HepG2 (cell line): ENCODE data around the gene REC114. TPM values are rescaled to one million over a fixed set of nuclear protein-coding genes. Genes with fewer than 3 reads are reported as not detected.

Experiments
- ATAC-seq: fragments of 200-7000 bp; cut with Tn5 transposase; 3 replicates; pipeline ENCODE4 v1.9.1; 2020; ENCODE audit warnings: mild to moderate bottlenecking, moderate library complexity
- BruUV-seq: library from RNA; stranded (reverse); fragments of 400-500 nt; replicated peaks from 2 replicates; lab custom pipeline; 2021; lab: Mats Ljungman, UMichigan
- CTCF ChIA-PET: fragments of 300-600 bp; formaldehyde crosslinking; extraction: SDS; loops from one replicate; lab custom pipeline; 2021; ENCODE audit warnings: low total read pairs, inconsistent platforms, low intra/inter-chr PET ratio; lab: Yijun Ruan, JAX
- POLR2A ChIA-PET: fragments of 350-600 bp; sonication (Branson Sonifier 250); formaldehyde crosslinking; loops from one replicate; lab custom pipeline; 2020; ENCODE audit warnings: antibody characterized with exemption, inconsistent platforms; lab: Yijun Ruan, JAX
- DNase-seq: peaks from one replicate; pipeline ENCODE4 v3.0.0-alpha.2; 2015; ENCODE audit warnings: low spot score
- FAIRE-seq: peaks from 3 replicates; lab custom pipeline; 2011; peaks lifted over from hg19 to GRCh38; lab: Jason Lieb, UNC
- H2AFZ ChIP-seq: one replicate; pipeline ENCODE4 v1.6.1; 2011; ENCODE audit warnings: low read length, inconsistent platforms
- H3K27ac ChIP-seq: fragments of 300-600 bp; 3 replicates; pipeline ENCODE4 v1.8.0; 2011; ENCODE audit warnings: mixed run types, mild to moderate bottlenecking, mixed read lengths, low read length, inconsistent platforms; ENCODE audit not compliant: insufficient read depth; ENCODE audit errors: extremely low read length
- H3K27me3 ChIP-seq, 2 experiments: fragments of 200-600 bp in 1 of 2; 2 replicates in 1 of 2; 3 replicates in 1 of 2; pipeline versions ENCODE4 v1.6.0 to v1.8.0; 2011; ENCODE audit warnings: low read length in 2 of 2, mild to moderate bottlenecking in 2 of 2, moderate library complexity in 2 of 2, inconsistent platforms in 1 of 2; ENCODE audit not compliant: insufficient read depth in 2 of 2, control insufficient read depth in 1 of 2
- H3K36me3 ChIP-seq, 2 experiments: fragments of 200-600 bp in 1 of 2; replicated peaks in 1 of 2; 2 replicates in 1 of 2; 3 replicates in 1 of 2; pipeline versions ENCODE4 v1.5.1 to v1.8.0; 2011; ENCODE audit warnings: low read length in 2 of 2, inconsistent platforms in 1 of 2; ENCODE audit not compliant: insufficient read depth in 2 of 2, control insufficient read depth in 1 of 2
- H3K4me1 ChIP-seq: 2 replicates; pipeline ENCODE4 v1.5.1; 2012; ENCODE audit warnings: low read length, inconsistent platforms; ENCODE audit not compliant: insufficient read depth
- H3K4me2 ChIP-seq: 2 replicates; pipeline ENCODE4 v1.6.0; 2011; ENCODE audit warnings: low read depth, low read length, inconsistent platforms
- H3K4me3 ChIP-seq, 3 experiments: fragments of 200-600 bp in 1 of 3; sonication (generic), shearing (Covaris generic) in 1 of 3; replicated peaks in 1 of 3; 2 replicates each; pipeline ENCODE4 v1.5.1; 2011 to 2016; ENCODE audit warnings: low read length in 3 of 3, inconsistent platforms in 2 of 3, low read depth in 2 of 3, mild to moderate bottlenecking in 2 of 3, control low read depth in 1 of 3, mixed read lengths in 1 of 3; ENCODE audit not compliant: insufficient read depth in 1 of 3
- H3K79me2 ChIP-seq: one replicate; pipeline ENCODE4 v1.6.1; 2011; ENCODE audit warnings: low read length, inconsistent platforms; ENCODE audit not compliant: insufficient read depth
- H3K9ac ChIP-seq: 2 replicates; pipeline ENCODE4 v1.6.0; 2011; ENCODE audit warnings: mild to moderate bottlenecking, low read depth, low read length, inconsistent platforms; ENCODE audit not compliant: insufficient read depth
- H3K9me3 ChIP-seq: 2 replicates; pipeline ENCODE4 v1.5.1; 2012; ENCODE audit warnings: mild to moderate bottlenecking, low read length
- H4K20me1 ChIP-seq: 2 replicates; pipeline ENCODE4 v1.6.0; 2011; ENCODE audit warnings: inconsistent platforms, mild to moderate bottlenecking, low read length, moderate library complexity; ENCODE audit not compliant: insufficient read depth
- ATAD3A ChIP-seq: sonication (generic); formaldehyde crosslinking; IDR thresholded peaks from 2 replicates; pipeline ENCODE4 v1.4.0; 2020; ENCODE audit warnings: missing genetic modification reagents
- CTCF ChIP-seq: sonication (generic); formaldehyde crosslinking; IDR thresholded peaks from 2 replicates; pipeline ENCODE4 v1.5.0; 2020; ENCODE audit warnings: mild to moderate bottlenecking, missing genetic modification reagents, moderate library complexity
- HOXA7 ChIP-seq: sonication (generic); formaldehyde crosslinking; IDR thresholded peaks from 2 replicates; pipeline ENCODE4 v1.8.1; 2022; ENCODE audit warnings: mild to moderate bottlenecking, missing genetic modification reagents, moderate library complexity
- NR3C1 ChIP-seq: sonication (generic); formaldehyde crosslinking; IDR thresholded peaks from 2 replicates; pipeline ENCODE4 v1.4.0; 2020; ENCODE audit warnings: missing genetic modification reagents
- ZBTB25 ChIP-seq: IDR thresholded peaks from 2 replicates; pipeline ENCODE4 v1.6.1; 2018; ENCODE audit warnings: missing genetic modification reagents
- ZIK1 ChIP-seq: sonication (generic); formaldehyde crosslinking; IDR thresholded peaks from 2 replicates; pipeline ENCODE4 v1.5.0; 2020; ENCODE audit warnings: mild to moderate bottlenecking, low read depth, missing genetic modification reagents, borderline replicate concordance
- ZNF256 ChIP-seq: sonication (generic); formaldehyde crosslinking; conservative IDR thresholded peaks from 2 replicates; pipeline ENCODE4 v1.4.0; 2020; ENCODE audit warnings: missing genetic modification reagents
- ZNF292 ChIP-seq: sonication (generic); formaldehyde crosslinking; IDR thresholded peaks from 2 replicates; pipeline ENCODE4 v1.8.1; 2022; ENCODE audit warnings: mild to moderate bottlenecking, low read depth, missing genetic modification reagents, borderline replicate concordance
- ZNF296 ChIP-seq: sonication (generic); formaldehyde crosslinking; conservative IDR thresholded peaks from 2 replicates; pipeline ENCODE4 v1.5.0; 2020; ENCODE audit warnings: mild to moderate bottlenecking, missing genetic modification reagents
- ZNF326 ChIP-seq: sonication (generic); formaldehyde crosslinking; IDR thresholded peaks from 2 replicates; pipeline ENCODE4 v1.4.0; 2020; ENCODE audit warnings: missing genetic modification reagents, borderline replicate concordance
- ZNF530 ChIP-seq: sonication (generic); formaldehyde crosslinking; IDR thresholded peaks from 2 replicates; pipeline ENCODE4 v1.5.0; 2020; ENCODE audit warnings: low read depth, mild to moderate bottlenecking, missing genetic modification reagents
- WGBS: methylation state at CpG from one replicate; pipeline ENCODE4 v1.1.6; 2017; ENCODE audit warnings: low lambda C conversion rate; 5-methylcytosine and 5-hydroxymethylcytosine counted together
- in situ Hi-C: cut with HindIII; loops from 2 replicates; pipeline ENCODE4 v1.10.0; 2017; ENCODE audit warnings: low pct_unique_long_range_greater_than_20kb; ENCODE audit not compliant: extremely low pct_ligation_motif_present
- intact Hi-C: fragments of 100-400 bp; cut with micrococcal nuclease; formaldehyde crosslinking; loops from one replicate; pipeline ENCODE4 v1.10.0; 2022; ENCODE audit not compliant: unreplicated experiment
- polyA plus RNA-seq, 8 experiments: library from polyadenylated mRNA; depleted of rRNA in 3 of 8; stranded (reverse) in 7 of 8; unstranded in 1 of 8; fragments of >200 nt; fragmentation: Illumina TruSeq in 4 of 8; extraction: Trizol in 4 of 8; gene quantifications; 2 replicates each; pipeline versions ENCODE4 v1.2.1 to v1.2.3, GENCODE V29; 2011 to 2016; ENCODE audit warnings: low read depth in 4 of 8, missing spikeins in 1 of 8, mixed read lengths in 1 of 8; ENCODE audit not compliant: insufficient read depth in 1 of 8
- total RNA-seq, 5 experiments: library from RNA; depleted of rRNA; stranded (reverse); fragments of >200 nt; fragmentation: Illumina TruSeq; extraction: Trizol; gene quantifications; 2 replicates each; pipeline ENCODE4 v1.2.3, GENCODE V29; 2016; ENCODE audit warnings: low read depth in 1 of 5

REC114 gene
- total and polyA plus RNA-seq, 2 of the 13 experiments (the other 11 are each of a cell fraction or from before 2014, with no cell fraction given) = not detected

- DNase-seq (no peak), ATAC-seq (no peak), FAIRE-seq (no peak)
- POLR2A ChIA-PET = no interaction called here
- intact Hi-C loops = no loop called here
- no TSS peak for BruUV-seq
- H3K27me3 ChIP-seq = no peaks in the 10 kb centered on the region
- no peaks in the 10 kb centered on the region for H3K9me3 ChIP-seq
- no peak overlapping the region for H2AFZ ChIP-seq
- in situ Hi-C loops = no loop called here
- H3K36me3 ChIP-seq = no peaks in the 10 kb centered on the region
- no peaks in the 10 kb centered on the region for H3K4me1 ChIP-seq
- no peak overlapping the region for H3K4me3 ChIP-seq
- no peak overlapping the region for H3K9ac ChIP-seq
- no peaks in the 10 kb centered on the region for H4K20me1 ChIP-seq
- TF ChIP-seq ZBTB25 (no peak), HOXA7 (no peak), ZNF292 (CRISPR knock-in tag) (no peak), ZNF296 (CRISPR knock-in tag) (no peak), ZNF326 (CRISPR knock-in tag) (no peak), ZNF530 (no peak), NR3C1 (CRISPR knock-in tag) (no peak)
- H3K27ac ChIP-seq = no peak overlapping the region
- H3K4me2 ChIP-seq = no peak overlapping the region
- no peaks in the 10 kb centered on the region for H3K79me2 ChIP-seq
- CTCF ChIA-PET = no interaction called here
Observed at GRCh38 chr15:73460662-73461061, 17.7 kb downstream of the REC114 start.

- no peaks in the 10 kb centered on the region for H3K27me3 ChIP-seq
- no peaks in the 10 kb centered on the region for H3K9me3 ChIP-seq
- H4K20me1 ChIP-seq = no peaks in the 10 kb centered on the region
- no peak overlapping the region for H3K27ac ChIP-seq
- no TSS peak for BruUV-seq
- no peaks in the 10 kb centered on the region for H3K79me2 ChIP-seq
- no peak overlapping the region for H3K9ac ChIP-seq
- TF ChIP-seq ZNF256 (CRISPR knock-in tag) = no peak
- no peak for TF ChIP-seq ATAD3A (CRISPR knock-in tag)
- 0 out of 2 replicates have a peak, but pooled peaks have one; percentile 11 for TF ChIP-seq CTCF (CRISPR knock-in tag)
- TF ChIP-seq ZIK1 (CRISPR knock-in tag) = no peak
- H3K4me3 ChIP-seq = no peak overlapping the region
- in situ Hi-C loops (no loop called here), intact Hi-C loops (no loop called here)
- ATAC-seq = peak; percentile 42; the same call in 2 of the 3 replicates
- no peak overlapping the region for H2AFZ ChIP-seq
- H3K4me1 ChIP-seq = no peaks in the 10 kb centered on the region
- peak; percentile 21 for FAIRE-seq
- POLR2A ChIA-PET = no interaction called here
- WGBS = 0% methylated on average over 2 of the region's 2 CpGs
- CTCF ChIA-PET = no interaction called here
- no peak overlapping the region for H3K4me2 ChIP-seq
- no peaks in the 10 kb centered on the region for H3K36me3 ChIP-seq
- DNase-seq = no peak
Observed at GRCh38 chr15:73464602-73465001, 21.6 kb downstream of the REC114 start.
